ENCODE results near the gene NR1D1. TPM values are rescaled to one million over a fixed set of nuclear protein-coding genes. Genes with fewer than 3 reads are reported as not detected.
"Not testable (repeated sequence)": the region's sequence is repeated elsewhere in the genome, so short reads cannot be mapped to it uniquely, and the experiment has no call there.

NR1D1 gene
- total RNA-seq (10 to 100 TPM; 14.4 to 23.6 TPM), polyA plus RNA-seq (ENCODE audit: insufficient read depth, low read depth, low replicate concordance) (9.8 TPM)
- long read RNA-seq, donor 1, partial matches to known transcripts, result 125 of 125 reads
- long read RNA-seq, donor 1, other reads (novel, unspliced or antisense), result 0 of 125 reads
- long read RNA-seq, donor 2, partial matches to known transcripts, result 7 of 13 reads
- long read RNA-seq, donor 2, other reads (novel, unspliced or antisense), result 6 of 13 reads

GRCh38 chr17:40100419-40100668 lies at the start of gene NR1D1:
NR1D1 (minus strand) TSS chr17:40100589; CDS start chr17:40100094, 495 bp downstream.
- no peaks in the 10 kb centered on the region for H3K27me3 ChIP-seq
- peaks cover 66% of the 10 kb centered on the region for H3K4me1 ChIP-seq
- peak within 1 kb of the TSS; percentile 95 to 99 for H3K27ac ChIP-seq
- H3K4me3 ChIP-seq, result peak within 1 kb of the TSS; percentile 73 to 92
- DNase-seq, result no peak
- H3K36me3 ChIP-seq (ENCODE audit: low read depth, missing control alignments), result no peaks in the 10 kb centered on the region
- H3K9me3 ChIP-seq, result no peaks in the 10 kb centered on the region
- peak in 1 of 3 experiments; percentile 2 for TF ChIP-seq CTCF (IDR thresholded peaks at IDR 0.05)
- peak; percentile 94 for TF ChIP-seq POLR2A (IDR thresholded peaks at IDR 0.05)
- intact Hi-C loops (cut with DNase I; ENCODE audit: low total_unique reads), result no loop called here
- WGBS, 2 donors, result 0% methylated on average over 4 to 16 of the region's 16 CpGs

- no peak for TF ChIP-seq CTCF (IDR thresholded peaks at IDR 0.05)
- TF ChIP-seq POLR2A (IDR thresholded peaks at IDR 0.05), result no peak
- no peaks in the 10 kb centered on the region for H3K27me3 ChIP-seq
- H3K4me3 ChIP-seq, result no peak overlapping the region
- H3K4me1 ChIP-seq, result no peaks in the 10 kb centered on the region
- 88 to 90% methylated on average over 3 of the region's 3 CpGs for WGBS, 2 donors
- no peaks in the 10 kb centered on the region for H3K9me3 ChIP-seq
- DNase-seq, result no peak
- no peaks in the 10 kb centered on the region for H3K36me3 ChIP-seq (ENCODE audit: low read depth, missing control alignments)
- intact Hi-C loops (cut with DNase I; ENCODE audit: low total_unique reads), result no loop called here
- no peak overlapping the region for H3K27ac ChIP-seq
Measured at GRCh38 chr17:40148527-40148926, 48.1 kb upstream of the NR1D1 start.

- Histone ChIP-seq H3K4me1 (peaks cover 7% of the 10 kb centered on the region), H3K27ac (no peak overlapping the region), H3K4me3 (no peak overlapping the region), H3K36me3 (ENCODE audit: low read depth, missing control alignments) (no peaks in the 10 kb centered on the region), H3K27me3 (no peaks in the 10 kb centered on the region), H3K9me3 (no peaks in the 10 kb centered on the region)
- intact Hi-C loops (cut with DNase I; ENCODE audit: low total_unique reads), result no loop called here
- TF ChIP-seq CTCF (IDR thresholded peaks at IDR 0.05) (no peak), POLR2A (IDR thresholded peaks at IDR 0.05) (no peak)
- no peak for DNase-seq
- 93 to 99% methylated on average over 3 of the region's 3 CpGs for WGBS, 2 donors
Measured at GRCh38 chr17:40145476-40145875, 45.1 kb upstream of the NR1D1 start.

GRCh38 chr17:40143166-40143565 lies 42.8 kb upstream of the NR1D1 start:
- DNase-seq; H3K36me3 ChIP-seq (ENCODE audit: low read depth, missing control alignments); H3K9me3 ChIP-seq; H3K27ac ChIP-seq; H3K4me3 ChIP-seq; intact Hi-C loops (cut with DNase I; ENCODE audit: low total_unique reads); H3K27me3 ChIP-seq: not testable (repeated sequence)
- peaks cover 17% of the 10 kb centered on the region for H3K4me1 ChIP-seq
- WGBS, 2 donors, result 83 to 90% methylated on average over 3 of the region's 3 CpGs

GRCh38 chr17:40139566-40140058 lies 39.2 kb upstream of the NR1D1 start:
- no peak for DNase-seq
- Histone ChIP-seq H3K27me3 (no peaks in the 10 kb centered on the region), H3K9me3 (no peaks in the 10 kb centered on the region), H3K36me3 (ENCODE audit: low read depth, missing control alignments) (no peaks in the 10 kb centered on the region), H3K27ac (peak overlapping the region; percentile 99), H3K4me1 (peaks cover 18% of the 10 kb centered on the region), H3K4me3 (peak overlapping the region; percentile 95 to 98)
- intact Hi-C loops (cut with DNase I; ENCODE audit: low total_unique reads), result no loop called here
- 2 to 7% methylated on average over 11 to 14 of the region's 14 CpGs for WGBS, 2 donors
- TF ChIP-seq POLR2A (IDR thresholded peaks at IDR 0.05) (no peak), CTCF (IDR thresholded peaks at IDR 0.05) (no peak)

Data from testis (tissue), 5 donors.